Stimulated activated CD8-positive, alpha-beta memory T cell treated with anti-CD3 and anti-CD28 coated beads, Interleukin-12 subunit alpha, Interleukin-12 subunit beta, amount 100 ng/mL, for 4 hours (primary cell): ENCODE results near the gene CHMP2A.
"Not testable (repeated sequence)": the region's sequence is repeated elsewhere in the genome, so short reads cannot be mapped to it uniquely, and the experiment has no call there.

Experiments used
- DNase-seq: peaks from one replicate; pipeline ENCODE4 v3.0.0-alpha.2; 2020; ENCODE audit warnings: low read depth

CHMP2A gene

DNA sequence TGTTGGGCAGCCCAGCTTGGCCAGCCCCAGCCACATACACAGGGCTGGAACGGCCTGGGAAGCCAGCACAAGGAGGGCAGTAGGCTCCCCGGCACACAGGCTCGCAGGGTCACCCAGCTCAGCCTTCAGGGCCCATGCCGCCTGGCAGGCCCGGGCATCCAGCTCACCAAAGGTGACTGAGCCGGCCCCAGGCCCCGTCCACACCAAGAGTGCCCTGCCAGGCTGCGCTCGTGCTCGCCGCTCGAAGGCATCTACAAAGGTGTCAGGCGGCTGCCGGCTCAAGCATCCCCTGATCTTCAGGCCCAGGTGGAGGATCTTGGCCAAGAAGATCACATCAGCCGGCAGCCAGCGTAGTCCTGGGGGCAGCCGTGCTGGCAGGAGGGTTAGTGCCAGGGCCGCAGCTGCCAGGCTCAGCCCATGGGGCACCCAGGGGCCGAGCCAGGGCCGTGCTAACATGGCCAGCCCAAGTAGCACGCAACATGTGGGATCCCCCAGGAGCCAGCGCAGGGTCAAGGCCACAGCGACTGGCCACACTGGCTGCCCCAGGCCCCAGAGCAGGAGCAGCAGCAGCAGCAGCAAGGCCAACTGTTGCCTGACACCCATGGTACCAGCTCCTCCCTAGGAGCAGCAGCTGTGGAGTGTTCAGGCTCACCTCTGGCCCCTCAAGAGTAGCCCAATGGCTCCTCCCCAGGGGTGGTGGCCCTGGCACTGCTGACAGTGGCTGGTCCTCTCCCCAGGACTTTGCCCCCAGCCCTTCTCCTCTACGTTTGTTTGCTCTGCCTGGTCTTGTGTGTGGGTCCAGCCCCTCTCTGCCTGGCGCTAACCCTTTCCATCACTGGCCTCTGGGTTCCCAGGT is 43.3 kb downstream of the CHMP2A start, which contains the start of gene SLC27A5:
Gene SLC27A5, minus strand, starts transcription at position 640 of the 856 bp plus-strand sequence. Its CDS starts 37 bp downstream, at position 603.
- no peak for DNase-seq

DNA sequence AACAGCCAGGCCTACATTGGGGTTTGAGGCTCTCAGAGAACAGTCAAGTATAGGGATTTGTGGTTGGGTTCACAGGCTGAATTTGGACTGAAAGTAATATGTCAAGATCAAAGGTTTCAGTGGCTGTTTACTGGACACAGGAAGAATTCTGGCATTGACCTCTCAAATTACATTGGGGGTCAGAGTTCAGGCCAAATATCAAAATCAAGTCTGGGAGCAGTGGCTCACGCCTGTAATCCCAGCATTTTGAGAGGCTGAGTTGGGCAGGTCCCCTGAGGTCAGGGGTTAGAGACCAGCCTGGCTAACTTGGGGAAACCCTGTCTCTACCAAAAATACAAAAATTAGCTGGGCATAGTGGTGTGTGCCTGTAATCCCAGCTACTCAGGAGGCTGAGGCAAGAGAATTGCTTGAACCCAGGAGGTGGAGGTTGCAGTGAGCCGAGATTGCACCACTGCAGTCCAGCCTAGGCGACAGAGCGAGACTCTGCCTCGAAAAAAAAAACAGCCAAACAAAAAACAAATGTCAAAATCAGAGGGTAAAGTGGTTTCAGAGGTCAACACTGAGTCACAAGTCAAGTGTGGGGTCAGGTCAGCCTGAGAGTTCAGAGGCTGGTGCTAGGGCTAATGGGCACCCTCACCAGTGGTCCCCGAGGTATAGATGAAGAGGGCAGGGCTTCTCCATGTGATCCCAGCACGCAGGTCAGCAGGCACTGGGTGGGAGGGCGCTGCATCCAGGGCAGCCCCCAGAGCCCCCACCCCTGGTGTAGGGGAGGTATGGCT is 44.6 kb downstream of the CHMP2A start:
- DNase-seq: no peak

GRCh38 chr19:58509731-58510083 is 45.2 kb downstream of the CHMP2A start:
- no peak for DNase-seq

- DNase-seq: not testable (repeated sequence)
Observed at GRCh38 chr19:58507602-58508223, 47.2 kb downstream of the CHMP2A start.
